Neutrophil (primary cell): ENCODE data around the gene TRUB1.
"Not testable (repeated sequence)": the region's sequence is repeated elsewhere in the genome, so short reads cannot be mapped to it uniquely, and the experiment has no call there.

Source experiments
- H3K27ac ChIP-seq: fragments of 200-600 bp; sonication (generic); 2 replicates; pipeline ENCODE4 v1.5.1; 2016; ENCODE audit warnings: mild to moderate bottlenecking, moderate library complexity
- H3K27me3 ChIP-seq: fragments of 200-600 bp; sonication (generic); 2 replicates; pipeline ENCODE4 v1.6.0; 2016; ENCODE audit warnings: mild to moderate bottlenecking
- H3K36me3 ChIP-seq: fragments of 200-600 bp; sonication (generic); 2 replicates; pipeline ENCODE4 v1.5.1; 2017
- H3K4me1 ChIP-seq, 2 experiments: fragments of 200-600 bp in 1 of 2; sonication (generic) in 1 of 2; 1 replicate in 1 of 2; 2 replicates in 1 of 2; pipeline versions ENCODE4 v1.5.1 to v1.6.1; 2013 to 2016; ENCODE audit warnings: low read depth in 1 of 2, low read length in 1 of 2, mild to moderate bottlenecking in 1 of 2, moderate library complexity in 1 of 2; ENCODE audit not compliant: control insufficient read depth in 1 of 2, insufficient read depth in 1 of 2
- H3K4me3 ChIP-seq, 2 experiments: fragments of 200-600 bp in 1 of 2; sonication (generic) in 1 of 2; 1 replicate in 1 of 2; 2 replicates in 1 of 2; pipeline ENCODE4 v1.5.1; 2013 to 2016; ENCODE audit warnings: low read depth in 1 of 2, low read length in 1 of 2, mild to moderate bottlenecking in 1 of 2, moderate library complexity in 1 of 2
- H3K9me3 ChIP-seq: fragments of 200-600 bp; sonication (generic); 2 replicates; pipeline ENCODE4 v1.5.1; 2016
- TF ChIP-seq, protein P1 (sequence below): fragments of 200-600 bp; sonication (generic); IDR thresholded peaks from 2 replicates; pipeline ENCODE4 v1.5.1; 2016; ENCODE audit warnings: antibody characterized with exemption

Gene TRUB1

DNA sequence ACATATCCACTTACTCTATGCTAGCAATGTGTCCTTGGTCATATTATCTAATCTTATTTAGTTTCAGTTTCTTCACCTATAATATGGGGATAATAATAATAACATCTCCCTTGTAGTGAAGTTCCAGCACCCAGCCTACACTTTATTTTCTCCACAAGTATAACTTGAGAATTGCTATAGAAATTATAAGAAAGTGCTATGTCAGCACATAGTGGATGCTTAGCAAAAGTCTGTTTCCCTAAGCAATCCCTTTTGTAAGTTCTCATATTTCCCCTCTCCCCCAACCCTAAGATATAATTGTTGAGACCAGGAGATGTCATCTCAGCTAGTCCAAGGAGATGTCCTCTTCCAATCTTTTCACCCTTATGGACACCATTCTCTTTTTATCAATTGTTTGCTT lies 5.8 kb upstream of the TRUB1 start:
- Histone ChIP-seq H3K27me3 (no peaks in the 10 kb centered on the region), H3K9me3 (no peaks in the 10 kb centered on the region), H3K36me3 (no peaks in the 10 kb centered on the region), H3K4me3 (no peak overlapping the region), H3K27ac (no peak overlapping the region), H3K4me1 (no peaks in the 10 kb centered on the region)
- TF ChIP-seq, protein P1, sequence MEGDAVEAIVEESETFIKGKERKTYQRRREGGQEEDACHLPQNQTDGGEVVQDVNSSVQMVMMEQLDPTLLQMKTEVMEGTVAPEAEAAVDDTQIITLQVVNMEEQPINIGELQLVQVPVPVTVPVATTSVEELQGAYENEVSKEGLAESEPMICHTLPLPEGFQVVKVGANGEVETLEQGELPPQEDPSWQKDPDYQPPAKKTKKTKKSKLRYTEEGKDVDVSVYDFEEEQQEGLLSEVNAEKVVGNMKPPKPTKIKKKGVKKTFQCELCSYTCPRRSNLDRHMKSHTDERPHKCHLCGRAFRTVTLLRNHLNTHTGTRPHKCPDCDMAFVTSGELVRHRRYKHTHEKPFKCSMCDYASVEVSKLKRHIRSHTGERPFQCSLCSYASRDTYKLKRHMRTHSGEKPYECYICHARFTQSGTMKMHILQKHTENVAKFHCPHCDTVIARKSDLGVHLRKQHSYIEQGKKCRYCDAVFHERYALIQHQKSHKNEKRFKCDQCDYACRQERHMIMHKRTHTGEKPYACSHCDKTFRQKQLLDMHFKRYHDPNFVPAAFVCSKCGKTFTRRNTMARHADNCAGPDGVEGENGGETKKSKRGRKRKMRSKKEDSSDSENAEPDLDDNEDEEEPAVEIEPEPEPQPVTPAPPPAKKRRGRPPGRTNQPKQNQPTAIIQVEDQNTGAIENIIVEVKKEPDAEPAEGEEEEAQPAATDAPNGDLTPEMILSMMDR: no peak

GRCh38 chr10:114932945-114933344 lies 5.0 kb upstream of the TRUB1 start:
- H3K27ac ChIP-seq: no peak overlapping the region
- no peaks in the 10 kb centered on the region for H3K27me3 ChIP-seq
- TF ChIP-seq, protein P1: no peak
- no peaks in the 10 kb centered on the region for H3K4me1 ChIP-seq
- H3K4me3 ChIP-seq: no peak overlapping the region
- H3K9me3 ChIP-seq: no peaks in the 10 kb centered on the region
- no peaks in the 10 kb centered on the region for H3K36me3 ChIP-seq

DNA sequence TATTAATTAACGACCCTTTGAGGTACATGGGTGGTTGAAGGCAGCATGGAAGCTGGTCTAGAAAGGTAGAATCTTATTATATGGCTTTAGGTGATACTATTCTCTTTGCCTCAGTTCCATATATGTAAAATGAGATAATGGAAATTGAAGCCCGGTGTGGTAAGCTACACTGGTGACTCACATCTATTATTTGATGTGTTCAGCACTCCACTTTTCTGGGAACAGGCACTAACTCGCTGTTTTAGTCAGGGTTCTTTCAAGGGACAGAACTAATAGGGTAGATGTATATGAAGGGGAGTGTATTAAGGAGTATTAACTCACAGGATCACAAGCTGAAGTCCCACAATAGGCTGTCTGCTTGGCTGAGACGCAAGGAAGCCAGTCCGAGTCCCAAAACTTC lies 4.4 kb upstream of the TRUB1 start:
- H3K27me3 ChIP-seq: no peaks in the 10 kb centered on the region
- H3K4me1 ChIP-seq: peaks cover 2 to 4% of the 10 kb centered on the region in 2 experiments
- TF ChIP-seq, protein P1: no peak
- no peak overlapping the region for H3K27ac ChIP-seq
- H3K4me3 ChIP-seq: no peak overlapping the region
- H3K36me3 ChIP-seq: no peaks in the 10 kb centered on the region
- no peaks in the 10 kb centered on the region for H3K9me3 ChIP-seq

GRCh38 chr10:114933995-114934394 lies 4.0 kb upstream of the TRUB1 start:
- not testable (repeated sequence) for H3K27ac ChIP-seq, H3K4me1 ChIP-seq, H3K9me3 ChIP-seq, H3K27me3 ChIP-seq, H3K4me3 ChIP-seq, H3K36me3 ChIP-seq

DNA sequence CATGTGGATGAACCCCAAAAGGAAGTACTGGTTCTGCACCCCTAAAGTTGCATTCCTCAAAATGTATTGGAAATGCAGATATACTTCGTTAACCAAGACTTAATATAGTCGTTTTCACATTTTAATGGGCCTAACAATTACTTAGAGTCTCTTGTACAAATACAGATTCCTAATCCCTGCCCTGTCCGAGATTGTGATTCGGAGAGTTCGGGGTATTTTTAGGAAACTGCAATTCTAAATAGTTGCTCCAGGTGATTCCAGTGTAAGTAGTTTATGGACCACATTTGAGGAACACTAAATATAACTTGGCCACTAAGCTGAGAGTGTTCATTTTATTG lies 830 bp downstream of the TRUB1 start:
- TF ChIP-seq, protein P1: no peak
- H3K27ac ChIP-seq: no peak overlapping the region
- H3K36me3 ChIP-seq: peaks cover 8% of the 10 kb centered on the region
- peaks cover 6 to 7% of the 10 kb centered on the region in 2 experiments for H3K4me1 ChIP-seq
- no peaks in the 10 kb centered on the region for H3K27me3 ChIP-seq
- H3K4me3 ChIP-seq: peak overlapping the region; percentile 73 to 82
- H3K9me3 ChIP-seq: no peaks in the 10 kb centered on the region

GRCh38 chr10:114940735-114941134 lies 2.7 kb downstream of the TRUB1 start:
- Histone ChIP-seq H3K27me3 (no peaks in the 10 kb centered on the region), H3K27ac (no peak overlapping the region), H3K9me3 (no peaks in the 10 kb centered on the region), H3K4me3 (no peak overlapping the region), H3K4me1 (peaks cover 6 to 7% of the 10 kb centered on the region in 2 experiments), H3K36me3 (peaks cover 22% of the 10 kb centered on the region)
- TF ChIP-seq, protein P1: no peak
